DOHH2 (cell line): Measurements from ENCODE around the gene ZNF341.

Experiments used
- H3F3A ChIP-seq: fragments of 200-600 bp; sonication (generic), shearing (Covaris generic); 2 replicates; pipeline ENCODE4 v1.6.0; 2016; ENCODE audit warnings: antibody characterized with exemption, mild to moderate bottlenecking; ENCODE audit not compliant: control insufficient read depth, insufficient read depth
- H3K27ac ChIP-seq: fragments of 200-600 bp; sonication (generic); 2 replicates; pipeline ENCODE4 v1.5.1; 2014; ENCODE audit warnings: low read depth, mild to moderate bottlenecking, low read length, moderate library complexity
- H3K27me3 ChIP-seq: fragments of 200-600 bp; sonication (generic); 2 replicates; pipeline ENCODE4 v1.6.1; 2014; ENCODE audit warnings: mild to moderate bottlenecking, low read length, mixed read lengths; ENCODE audit not compliant: control insufficient read depth
- H3K36me3 ChIP-seq: fragments of 200-600 bp; sonication (generic); 2 replicates; pipeline ENCODE4 v1.6.1; 2014; ENCODE audit warnings: mild to moderate bottlenecking, low read length, moderate library complexity, mixed read lengths; ENCODE audit not compliant: control insufficient read depth
- H3K4me1 ChIP-seq: fragments of 200-600 bp; sonication (generic); 2 replicates; pipeline ENCODE4 v1.6.1; 2014; ENCODE audit warnings: mild to moderate bottlenecking, low read length, mixed read lengths; ENCODE audit not compliant: control insufficient read depth
- H3K4me2 ChIP-seq: fragments of 200-600 bp; sonication (generic); 2 replicates; pipeline ENCODE4 v1.6.0; 2014; ENCODE audit warnings: mild to moderate bottlenecking, low read length, moderate library complexity
- H3K4me3 ChIP-seq: fragments of 200-600 bp; sonication (generic); 2 replicates; pipeline ENCODE4 v1.5.1; 2014; ENCODE audit warnings: mild to moderate bottlenecking, low read length, mixed read lengths
- H3K79me2 ChIP-seq: fragments of 200-600 bp; sonication (generic); 2 replicates; pipeline ENCODE4 v1.6.1; 2014; ENCODE audit warnings: mild to moderate bottlenecking, low read length, mixed read lengths; ENCODE audit not compliant: control insufficient read depth
- H3K9me2 ChIP-seq: fragments of 200-600 bp; sonication (generic); replicated peaks from 2 replicates; pipeline ENCODE4 v1.6.1; 2014; ENCODE audit warnings: mild to moderate bottlenecking, low read length, mixed read lengths; ENCODE audit not compliant: control insufficient read depth
- H3K9me3 ChIP-seq: fragments of 200-600 bp; sonication (generic); 2 replicates; pipeline ENCODE4 v1.6.1; 2014; ENCODE audit warnings: antibody characterized with exemption, low read length, mixed read lengths; ENCODE audit not compliant: control insufficient read depth, insufficient read depth
- H4K20me1 ChIP-seq: fragments of 200-600 bp; sonication (generic); 2 replicates; pipeline ENCODE4 v1.6.0; 2014; ENCODE audit warnings: low read depth, mild to moderate bottlenecking, antibody characterized with exemption, low read length, moderate library complexity; ENCODE audit not compliant: control insufficient read depth, insufficient read depth
- CTCF ChIP-seq: fragments of 200-600 bp; sonication (generic); IDR thresholded peaks from one replicate; pipeline ENCODE4 v1.5.1; 2014; ENCODE audit warnings: antibody characterized with exemption, mild to moderate bottlenecking, low read depth, low read length; ENCODE audit not compliant: poor library complexity, severe bottlenecking
- EZH2phosphoT487 ChIP-seq: fragments of 200-600 bp; sonication (generic); IDR thresholded peaks from 2 replicates; pipeline ENCODE4 v1.6.1; 2017; ENCODE audit warnings: borderline replicate concordance, mild to moderate bottlenecking, antibody characterized with exemption, low read length, moderate library complexity, mixed read lengths

Gene ZNF341

GRCh38 chr20:33811776-33812151, 80.0 kb downstream of the ZNF341 start:
- Histone ChIP-seq H3K9me3 (no peaks in the 10 kb centered on the region), H3K4me3 (peak overlapping the region; percentile 82), H3K79me2 (peaks cover 56% of the 10 kb centered on the region), H4K20me1 (peaks cover 9% of the 10 kb centered on the region; the same call in 1 of the 2 replicates), H3K27ac (peak overlapping the region; percentile 61), H3K27me3 (no peaks in the 10 kb centered on the region), H3K4me2 (peak overlapping the region; percentile 88), H3F3A (no peaks in the 10 kb centered on the region), H3K36me3 (peaks cover 21% of the 10 kb centered on the region), H3K4me1 (peaks cover 20% of the 10 kb centered on the region), H3K9me2 (no peaks in the 10 kb centered on the region)
- TF ChIP-seq CTCF (no peak), EZH2phosphoT487 (no peak)

GRCh38 chr20:33812152-33812849, 80.5 kb downstream of the ZNF341 start:
- peak overlapping the region; percentile 82 for H3K4me3 ChIP-seq
- H3K9me3 ChIP-seq: no peaks in the 10 kb centered on the region
- H3K79me2 ChIP-seq: peaks cover 61% of the 10 kb centered on the region
- H3K27me3 ChIP-seq: no peaks in the 10 kb centered on the region
- TF ChIP-seq CTCF (no peak), EZH2phosphoT487 (no peak)
- H3K27ac ChIP-seq: peak overlapping the region; percentile 61
- H3K4me2 ChIP-seq: peak overlapping the region; percentile 88
- peaks cover 23% of the 10 kb centered on the region for H3K4me1 ChIP-seq
- H3K36me3 ChIP-seq: peaks cover 21% of the 10 kb centered on the region
- H3F3A ChIP-seq: no peaks in the 10 kb centered on the region
- no peaks in the 10 kb centered on the region for H3K9me2 ChIP-seq
- H4K20me1 ChIP-seq: peaks cover 9% of the 10 kb centered on the region; the same call in 1 of the 2 replicates

GRCh38 chr20:33812908-33813462, 81.2 kb downstream of the ZNF341 start:
- Histone ChIP-seq H3K4me3 (peak overlapping the region; percentile 82), H3K4me2 (peak overlapping the region; percentile 88), H3K9me3 (no peaks in the 10 kb centered on the region), H3K36me3 (peaks cover 21% of the 10 kb centered on the region), H3K79me2 (peaks cover 68% of the 10 kb centered on the region), H3K9me2 (no peaks in the 10 kb centered on the region), H3K27me3 (no peaks in the 10 kb centered on the region), H3F3A (no peaks in the 10 kb centered on the region), H4K20me1 (peaks cover 9% of the 10 kb centered on the region; the same call in 1 of the 2 replicates), H3K4me1 (peaks cover 28% of the 10 kb centered on the region), H3K27ac (peak overlapping the region; percentile 61; the same call in 1 of the 2 replicates)
- TF ChIP-seq EZH2phosphoT487 (no peak), CTCF (no peak)
